HG02973 (cell line): ENCODE measurements around the gene IL33.

Experiments used
- ATAC-seq: cut with Tn5 transposase; IDR thresholded peaks from one replicate; pipeline ENCODE4 v1.9.1; 2021; ENCODE audit warnings: moderate library complexity; ENCODE audit not compliant: unreplicated experiment

IL33 gene

GRCh38 chr9:6277417-6277816 lies 61.8 kb downstream of the IL33 start:
- ATAC-seq: no peak

DNA sequence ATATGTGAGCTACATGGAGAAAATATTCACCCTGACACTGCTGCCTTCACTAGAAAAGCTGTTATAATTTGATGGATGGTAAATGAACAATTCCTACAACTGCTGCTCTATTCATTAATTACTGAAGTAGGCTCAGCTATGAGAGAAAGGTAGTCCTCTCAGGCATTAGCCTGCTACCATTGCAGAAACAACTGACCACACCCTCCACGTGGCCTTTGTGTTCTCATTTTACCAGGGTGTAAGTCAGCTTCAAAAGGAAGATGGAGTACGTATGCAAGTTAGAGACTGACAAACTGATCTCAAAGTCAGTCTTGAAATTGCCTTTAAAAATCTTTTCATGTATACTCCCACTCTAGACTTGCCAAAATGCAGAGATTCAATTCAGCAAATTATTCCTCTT lies 86.3 kb downstream of the IL33 start:
- no peak for ATAC-seq

GRCh38 chr9:6302417-6302816 lies 86.8 kb downstream of the IL33 start:
- ATAC-seq: no peak

DNA sequence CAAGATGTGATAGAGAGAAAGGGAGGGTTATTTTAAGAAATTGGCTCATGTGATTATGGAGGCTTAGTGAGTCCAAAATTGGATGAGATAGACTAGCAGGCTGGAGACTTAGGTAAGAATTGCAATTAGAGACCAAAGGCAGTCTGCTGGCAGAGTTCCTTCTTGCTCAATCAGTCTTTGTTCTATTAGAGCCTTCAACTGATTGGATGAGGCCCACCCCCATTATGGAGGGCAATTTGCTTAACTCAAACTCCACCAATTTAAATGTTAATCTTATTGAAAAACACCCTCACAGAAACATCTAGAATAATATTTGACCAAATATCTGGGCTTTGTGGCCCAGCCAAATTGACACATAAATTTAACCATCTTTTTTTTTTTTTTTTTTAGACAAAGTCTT lies 88.6 kb downstream of the IL33 start:
- no peak for ATAC-seq

DNA sequence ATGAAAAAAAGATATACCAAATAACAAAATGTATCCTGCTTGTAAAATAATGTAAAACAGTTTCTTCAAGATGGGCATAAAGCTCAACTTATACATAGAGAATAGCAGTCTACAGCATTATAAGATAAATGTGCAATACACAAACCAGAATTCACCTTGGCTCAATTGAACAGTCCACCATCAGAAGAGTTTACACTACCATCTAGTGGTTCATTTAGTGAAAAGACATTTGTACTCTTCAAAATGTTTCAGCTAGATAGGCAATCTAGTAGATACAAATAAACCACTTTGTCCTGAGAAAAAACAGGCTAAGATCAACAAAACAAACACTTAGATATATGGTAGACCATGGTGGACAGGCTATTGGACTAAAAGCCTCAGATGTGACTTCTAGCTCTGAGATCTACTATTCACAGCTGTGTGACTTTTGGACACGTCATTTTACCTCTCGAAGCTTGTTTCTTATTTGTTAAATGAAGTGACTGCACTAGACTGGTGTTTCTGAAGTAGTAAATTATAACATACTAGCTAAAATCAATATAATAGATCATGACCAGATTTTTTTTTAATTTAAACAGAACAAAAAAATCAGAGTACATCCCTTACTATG lies 90.5 kb downstream of the IL33 start:
- no peak for ATAC-seq
